Brain microvascular endothelial cell (primary cell): ENCODE data around the gene FBLN7.

Experiments used
- DNase-seq: peaks from one replicate; pipeline ENCODE4 v3.0.0-alpha.2; 2020
- H3K27ac ChIP-seq: fragments of 250-450 bp; sonication (Bioruptor Pico); 2 replicates; pipeline ENCODE4 v1.5.1; 2020; ENCODE audit warnings: mild to moderate bottlenecking, moderate library complexity
- H3K27me3 ChIP-seq: fragments of 250-450 bp; sonication (Bioruptor Pico); replicated peaks from 2 replicates; pipeline ENCODE4 v1.5.1; 2020; ENCODE audit warnings: mild to moderate bottlenecking
- H3K36me3 ChIP-seq: fragments of 250-450 bp; sonication (Bioruptor Pico); replicated peaks from 2 replicates; pipeline ENCODE4 v1.5.1; 2020; ENCODE audit warnings: mild to moderate bottlenecking
- H3K4me3 ChIP-seq: 2 replicates; pipeline ENCODE4 v1.5.1; 2011; ENCODE audit warnings: low read depth, mild to moderate bottlenecking, control low read depth, low read length, moderate library complexity
- in situ Hi-C: cut with HindIII; loops from 2 replicates; pipeline ENCODE4 v1.10.0; 2017; ENCODE audit warnings: low sequenced_read_pairs, low pct_ligation_motif_present
- TF ChIP-seq, protein P1 (sequence below): IDR thresholded peaks from 2 replicates; pipeline ENCODE4 v1.5.1; 2011; ENCODE audit warnings: low read depth, mild to moderate bottlenecking, moderate library complexity, low read length, control low read depth, inconsistent platforms; ENCODE audit errors: missing control alignments

FBLN7 gene

DNA sequence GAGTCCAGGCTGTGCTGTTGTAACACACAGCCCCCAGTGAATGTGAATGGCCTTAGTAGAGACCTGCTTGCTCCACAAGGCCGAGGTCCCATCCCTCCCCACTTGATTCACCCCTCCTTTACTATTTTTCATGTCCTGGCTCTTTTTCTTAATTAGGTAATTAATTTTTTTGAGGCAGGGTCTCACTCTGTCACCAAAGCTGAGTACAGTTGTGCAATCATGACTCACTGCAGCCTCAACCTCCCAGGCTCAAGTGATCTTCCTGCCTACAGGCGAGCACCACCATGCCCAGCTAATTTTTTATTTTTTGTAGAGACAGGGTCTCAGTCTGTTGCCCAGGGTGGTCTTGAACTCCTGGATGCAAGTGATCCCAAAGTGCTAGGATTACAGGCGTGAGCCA is 19.3 kb downstream of the FBLN7 start:
- Histone ChIP-seq H3K27ac (no peak overlapping the region), H3K36me3 (no peaks in the 10 kb centered on the region), H3K4me3 (no peak overlapping the region), H3K27me3 (no peaks in the 10 kb centered on the region)
- no peak for DNase-seq
- TF ChIP-seq, protein P1, sequence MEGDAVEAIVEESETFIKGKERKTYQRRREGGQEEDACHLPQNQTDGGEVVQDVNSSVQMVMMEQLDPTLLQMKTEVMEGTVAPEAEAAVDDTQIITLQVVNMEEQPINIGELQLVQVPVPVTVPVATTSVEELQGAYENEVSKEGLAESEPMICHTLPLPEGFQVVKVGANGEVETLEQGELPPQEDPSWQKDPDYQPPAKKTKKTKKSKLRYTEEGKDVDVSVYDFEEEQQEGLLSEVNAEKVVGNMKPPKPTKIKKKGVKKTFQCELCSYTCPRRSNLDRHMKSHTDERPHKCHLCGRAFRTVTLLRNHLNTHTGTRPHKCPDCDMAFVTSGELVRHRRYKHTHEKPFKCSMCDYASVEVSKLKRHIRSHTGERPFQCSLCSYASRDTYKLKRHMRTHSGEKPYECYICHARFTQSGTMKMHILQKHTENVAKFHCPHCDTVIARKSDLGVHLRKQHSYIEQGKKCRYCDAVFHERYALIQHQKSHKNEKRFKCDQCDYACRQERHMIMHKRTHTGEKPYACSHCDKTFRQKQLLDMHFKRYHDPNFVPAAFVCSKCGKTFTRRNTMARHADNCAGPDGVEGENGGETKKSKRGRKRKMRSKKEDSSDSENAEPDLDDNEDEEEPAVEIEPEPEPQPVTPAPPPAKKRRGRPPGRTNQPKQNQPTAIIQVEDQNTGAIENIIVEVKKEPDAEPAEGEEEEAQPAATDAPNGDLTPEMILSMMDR, result no peak
- in situ Hi-C loops, result no loop called here

DNA sequence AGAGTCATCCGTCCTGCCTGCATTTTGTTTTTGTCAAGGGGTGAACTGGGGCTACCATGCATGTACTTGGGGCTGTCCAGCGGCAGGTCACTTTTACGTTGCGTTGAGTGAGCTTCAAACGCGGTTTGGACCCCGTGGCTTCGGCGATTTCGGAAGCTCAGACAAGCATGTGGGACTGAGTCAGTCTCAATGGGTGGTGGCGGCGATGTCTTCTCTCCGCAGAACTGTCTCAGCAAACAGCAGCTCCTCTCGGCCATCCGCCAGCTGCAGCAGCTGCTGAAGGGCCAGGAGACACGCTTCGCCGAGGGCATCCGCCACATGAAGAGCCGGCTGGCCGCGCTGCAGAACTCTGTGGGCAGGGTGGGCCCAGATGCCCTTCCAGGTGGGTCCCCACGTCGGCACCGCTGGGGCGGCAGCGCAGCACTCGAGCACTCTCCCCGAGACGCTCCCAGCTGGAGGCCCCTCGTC is 21.3 kb downstream of the FBLN7 start:
- in situ Hi-C loops, result no loop called here
- Histone ChIP-seq H3K27ac (no peak overlapping the region), H3K27me3 (no peaks in the 10 kb centered on the region), H3K4me3 (no peak overlapping the region), H3K36me3 (no peaks in the 10 kb centered on the region)
- TF ChIP-seq, protein P1, result no peak
- no peak for DNase-seq

DNA sequence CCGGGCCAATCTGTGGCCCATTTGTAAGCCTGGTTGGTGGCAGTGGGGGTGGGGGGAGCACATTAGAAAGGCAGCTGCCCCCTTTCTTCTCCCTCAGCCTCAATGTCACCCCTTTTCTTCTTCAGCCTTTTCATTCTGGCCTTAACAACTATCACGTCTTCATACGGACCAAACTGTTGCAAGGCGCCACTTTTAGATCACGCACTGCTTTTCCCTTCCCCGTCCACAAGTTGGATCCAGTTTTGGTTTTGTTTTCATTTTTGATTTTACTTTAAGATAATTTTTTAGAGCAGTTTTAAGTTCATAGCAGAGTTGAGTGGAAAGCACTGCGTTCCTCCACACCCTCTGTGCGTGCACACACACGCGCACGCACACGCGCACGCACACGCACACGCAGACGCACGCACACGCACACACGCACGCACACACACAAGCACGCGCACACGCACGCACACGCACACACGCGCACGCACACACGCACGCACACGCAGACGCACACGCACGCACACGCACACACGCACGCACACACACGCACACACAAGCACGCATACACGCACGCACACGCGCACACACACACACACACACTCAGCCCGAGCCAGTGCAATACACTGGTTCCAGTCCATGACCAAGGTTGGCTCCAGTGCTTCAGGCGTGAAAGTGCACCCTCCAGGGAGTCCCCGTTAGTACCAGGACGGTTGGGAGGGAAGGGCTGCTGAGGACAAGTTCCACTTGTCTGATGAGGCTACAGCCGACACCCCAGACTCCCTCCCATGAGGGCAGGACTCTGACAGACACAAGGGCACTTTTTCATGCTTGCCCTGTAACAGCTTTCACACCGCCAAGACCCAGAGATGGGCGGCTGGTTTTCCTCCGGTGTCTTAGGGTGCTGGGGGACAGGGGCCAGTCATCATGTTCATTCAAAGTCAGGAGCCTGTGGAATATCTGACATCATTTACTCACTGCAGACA is 22.4 kb downstream of the FBLN7 start:
- Histone ChIP-seq H3K27me3 (no peaks in the 10 kb centered on the region), H3K36me3 (no peaks in the 10 kb centered on the region)
- in situ Hi-C loops, result no loop called here

DNA sequence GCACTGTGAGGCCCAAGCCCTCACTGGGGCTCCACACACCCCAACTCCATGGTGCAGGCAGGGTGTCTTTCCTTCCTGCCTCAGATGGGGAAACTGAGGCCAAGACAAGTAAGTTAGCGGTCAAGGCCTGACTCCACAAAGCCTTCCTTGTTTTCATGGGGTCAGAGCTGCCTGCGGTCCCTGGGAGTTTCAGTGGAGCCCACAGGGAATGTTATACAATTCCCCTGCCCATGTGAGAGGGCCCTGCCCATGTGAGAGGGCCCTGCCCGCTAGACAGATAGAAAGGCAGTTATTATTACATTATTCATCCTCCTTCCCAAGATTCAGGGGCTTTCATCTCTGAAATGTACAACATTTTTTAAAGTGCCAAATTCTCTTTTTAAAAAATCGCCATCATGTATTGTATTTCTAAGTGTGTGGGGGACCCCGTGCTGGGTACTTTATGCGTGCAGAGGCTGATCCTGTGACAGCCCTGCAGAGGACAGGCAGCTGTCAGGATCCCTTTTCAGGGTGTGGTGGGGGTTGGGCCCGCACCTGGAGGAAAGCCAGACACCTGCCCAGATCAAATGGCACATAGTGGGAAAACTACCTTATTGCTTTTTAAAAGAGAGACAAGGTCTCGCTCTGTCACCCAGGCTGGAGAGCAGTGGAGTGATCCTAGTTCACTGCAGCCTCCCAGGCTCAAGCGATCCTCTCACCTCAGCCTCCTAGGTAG is 23.4 kb downstream of the FBLN7 start:
- no peak for DNase-seq
- Histone ChIP-seq H3K27ac (no peak overlapping the region), H3K36me3 (no peaks in the 10 kb centered on the region), H3K27me3 (no peaks in the 10 kb centered on the region), H3K4me3 (no peak overlapping the region)
- TF ChIP-seq, protein P1, result no peak
- in situ Hi-C loops, result no loop called here

More for the DNA sequence above, 22.4 kb downstream of the FBLN7 start:
- Histone ChIP-seq H3K27ac (no peak overlapping the region), H3K4me3 (no peak overlapping the region)
- no peak for DNase-seq
- TF ChIP-seq, protein P1, result no peak

DNA sequence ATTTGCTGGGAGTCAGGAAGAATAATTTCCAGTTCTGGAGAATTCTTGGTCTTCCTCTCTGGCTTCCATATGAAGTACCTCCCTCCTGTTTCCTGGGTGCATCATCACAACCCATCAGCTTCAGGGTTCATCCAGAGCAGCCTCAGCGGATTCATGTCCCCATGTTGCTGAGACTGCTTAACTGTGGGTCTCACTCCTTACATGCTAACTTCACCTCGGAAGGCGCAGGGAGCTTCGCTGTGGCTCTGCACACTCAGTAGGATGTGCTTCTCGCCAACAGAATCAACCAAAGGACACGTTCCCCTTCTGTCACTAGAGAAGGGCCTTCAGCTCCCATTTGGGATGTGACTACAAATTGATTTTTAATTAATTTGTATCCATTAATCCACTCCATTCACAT is 24.2 kb downstream of the FBLN7 start:
- in situ Hi-C loops, result no loop called here
- no peaks in the 10 kb centered on the region for H3K27me3 ChIP-seq
- no peak overlapping the region for H3K4me3 ChIP-seq
- H3K36me3 ChIP-seq, result no peaks in the 10 kb centered on the region
- TF ChIP-seq, protein P1, result no peak
- no peak for DNase-seq
- no peak overlapping the region for H3K27ac ChIP-seq
